Calu3 (cell line): Measurements from ENCODE around the gene INSIG1. TPM values are rescaled to one million over a fixed set of nuclear protein-coding genes. Genes with fewer than 3 reads are reported as not detected.

Source experiments
- BruUV-seq: library from RNA; stranded (reverse); fragments of 400-500 nt; replicated peaks from 2 replicates; lab custom pipeline; 2021; lab: Mats Ljungman, UMichigan
- CTCF ChIA-PET: fragments of 300-600 bp; sonication (Branson Sonifier 250); formaldehyde crosslinking; loops from one replicate; lab custom pipeline; 2022; ENCODE audit warnings: antibody characterized with exemption; lab: Charles Lee
- DNase-seq: peaks from one replicate; pipeline ENCODE4 v3.0.0; 2022
- H3K27ac Mint-ChIP-seq: one replicate; pipeline ENCODE4 v1.8.0; 2022; ENCODE audit warnings: mixed read lengths; ENCODE audit not compliant: unreplicated experiment
- H3K27me3 Mint-ChIP-seq: one replicate; pipeline ENCODE4 v1.8.0; 2022; ENCODE audit warnings: mixed read lengths; ENCODE audit not compliant: unreplicated experiment
- H3K36me3 Mint-ChIP-seq: one replicate; pipeline ENCODE4 v1.8.0; 2022; ENCODE audit warnings: mild to moderate bottlenecking, moderate library complexity, mixed read lengths; ENCODE audit not compliant: insufficient read depth, unreplicated experiment
- H3K4me1 Mint-ChIP-seq: one replicate; pipeline ENCODE4 v1.8.0; 2022; ENCODE audit warnings: mild to moderate bottlenecking, low read depth, mixed read lengths; ENCODE audit not compliant: unreplicated experiment
- H3K4me3 Mint-ChIP-seq: one replicate; pipeline ENCODE4 v1.8.0; 2022; ENCODE audit warnings: mild to moderate bottlenecking, low read depth, moderate library complexity, mixed read lengths; ENCODE audit not compliant: unreplicated experiment
- H3K9me3 Mint-ChIP-seq: one replicate; pipeline ENCODE4 v1.8.0; 2022; ENCODE audit warnings: low read depth, mixed read lengths; ENCODE audit not compliant: unreplicated experiment
- intact Hi-C: fragments of 100-400 bp; cut with micrococcal nuclease; formaldehyde crosslinking; loops from one replicate; pipeline ENCODE4 v1.10.0; 2022; ENCODE audit not compliant: unreplicated experiment
- total RNA-seq: library from RNA; stranded (reverse); gene quantifications from 2 replicates; pipeline ENCODE4 v1.2.3, GENCODE V29; 2022
- TF ChIP-seq, protein P1 (sequence below): fragments of 200-600 bp; IDR thresholded peaks from one replicate; pipeline ENCODE4 v1.8.0; 2022; ENCODE audit warnings: antibody characterized with exemption; ENCODE audit not compliant: unreplicated experiment

INSIG1 gene
- total RNA-seq, 1 experiment from 2014 or later: 71.3 TPM

DNA sequence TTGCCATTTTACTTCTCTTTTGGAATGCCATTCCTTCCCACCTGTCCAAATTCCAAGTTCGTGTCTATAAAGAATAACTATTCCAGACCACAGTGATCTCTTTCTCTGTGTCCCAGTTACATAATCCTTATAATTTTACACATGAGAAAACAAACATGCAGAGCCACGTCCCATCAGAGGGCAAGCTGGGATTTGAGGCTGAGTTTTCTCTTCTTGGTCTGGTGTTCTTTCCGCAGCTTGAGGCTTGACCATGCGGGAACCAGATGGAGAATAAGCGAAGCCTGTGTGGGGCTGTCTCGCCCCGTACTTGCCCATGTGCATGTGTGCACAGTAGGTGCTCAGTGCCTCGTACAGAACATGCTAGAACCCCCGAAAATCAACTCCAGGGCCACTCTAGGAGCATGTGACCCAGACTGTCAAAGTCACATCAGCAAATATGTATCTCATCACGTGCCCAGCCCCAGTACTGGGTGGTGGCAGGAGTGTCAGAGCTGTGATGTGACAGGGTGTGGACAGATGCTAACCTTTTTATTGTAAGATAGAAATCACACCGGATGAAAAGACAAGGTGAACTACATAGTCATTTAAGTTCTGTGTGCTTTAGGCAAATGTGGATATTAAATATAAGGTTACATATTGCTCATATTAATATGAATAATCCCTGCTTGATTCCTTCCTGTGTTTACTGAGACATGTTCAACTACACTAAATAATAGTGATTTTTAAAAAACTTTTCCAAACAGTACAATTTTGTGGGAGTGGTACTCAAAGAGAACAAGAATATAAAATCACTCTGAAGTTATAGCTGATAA, 3.2 kb downstream of the INSIG1 start:
- intact Hi-C loops: no loop called here
- DNase-seq: no peak
- Mint-ChIP-seq H3K36me3 (peaks cover 80% of the 10 kb centered on the region), H3K27me3 (no peaks in the 10 kb centered on the region), H3K4me3 (peak overlapping the region; percentile 92), H3K27ac (peak overlapping the region; percentile 56), H3K9me3 (no peaks in the 10 kb centered on the region), H3K4me1 (peaks cover 36% of the 10 kb centered on the region)
- no TSS peak for BruUV-seq
- TF ChIP-seq, protein P1, sequence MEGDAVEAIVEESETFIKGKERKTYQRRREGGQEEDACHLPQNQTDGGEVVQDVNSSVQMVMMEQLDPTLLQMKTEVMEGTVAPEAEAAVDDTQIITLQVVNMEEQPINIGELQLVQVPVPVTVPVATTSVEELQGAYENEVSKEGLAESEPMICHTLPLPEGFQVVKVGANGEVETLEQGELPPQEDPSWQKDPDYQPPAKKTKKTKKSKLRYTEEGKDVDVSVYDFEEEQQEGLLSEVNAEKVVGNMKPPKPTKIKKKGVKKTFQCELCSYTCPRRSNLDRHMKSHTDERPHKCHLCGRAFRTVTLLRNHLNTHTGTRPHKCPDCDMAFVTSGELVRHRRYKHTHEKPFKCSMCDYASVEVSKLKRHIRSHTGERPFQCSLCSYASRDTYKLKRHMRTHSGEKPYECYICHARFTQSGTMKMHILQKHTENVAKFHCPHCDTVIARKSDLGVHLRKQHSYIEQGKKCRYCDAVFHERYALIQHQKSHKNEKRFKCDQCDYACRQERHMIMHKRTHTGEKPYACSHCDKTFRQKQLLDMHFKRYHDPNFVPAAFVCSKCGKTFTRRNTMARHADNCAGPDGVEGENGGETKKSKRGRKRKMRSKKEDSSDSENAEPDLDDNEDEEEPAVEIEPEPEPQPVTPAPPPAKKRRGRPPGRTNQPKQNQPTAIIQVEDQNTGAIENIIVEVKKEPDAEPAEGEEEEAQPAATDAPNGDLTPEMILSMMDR: no peak
- CTCF ChIA-PET: no interaction called here

DNA sequence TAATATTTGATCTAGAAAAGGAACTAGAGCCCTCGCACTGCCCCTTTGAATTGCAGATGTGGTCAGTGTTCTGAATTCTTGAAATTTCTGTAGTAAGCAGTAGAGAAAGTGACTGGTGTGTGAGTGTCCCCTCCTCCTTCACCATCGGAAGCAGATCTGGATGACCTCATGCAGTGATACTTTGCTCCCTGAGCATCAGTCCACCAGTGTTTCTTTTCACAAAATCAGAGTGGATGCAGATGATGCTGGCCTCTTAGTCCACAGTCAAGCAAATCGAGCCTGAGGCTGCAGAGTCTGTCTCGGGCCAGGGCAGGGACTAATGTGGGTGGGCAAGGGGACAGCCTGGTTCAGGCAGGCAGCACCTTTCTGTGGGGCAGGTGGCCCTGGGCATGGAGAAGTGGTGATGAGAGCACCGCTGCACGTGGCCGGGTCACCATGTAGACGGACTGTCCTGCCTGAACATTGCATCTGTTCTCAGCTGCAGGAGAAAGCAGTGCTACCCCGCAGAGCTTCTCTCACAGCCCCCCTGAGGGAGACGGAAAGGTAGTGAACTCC, 5.4 kb downstream of the INSIG1 start:
- Mint-ChIP-seq H3K27ac (no peak overlapping the region), H3K27me3 (no peaks in the 10 kb centered on the region), H3K4me3 (no peak overlapping the region), H3K9me3 (no peaks in the 10 kb centered on the region), H3K4me1 (peaks cover 42% of the 10 kb centered on the region), H3K36me3 (peaks cover 85% of the 10 kb centered on the region)
- TF ChIP-seq, protein P1: no peak
- intact Hi-C loops: no loop called here
- CTCF ChIA-PET: interaction anchor here (0.6 kb wide), 1 partner anchor 90 kb away, joined by 4 read pairs; no protein-coding TSS in a partner anchor
- no TSS peak for BruUV-seq
- DNase-seq: no peak

DNA sequence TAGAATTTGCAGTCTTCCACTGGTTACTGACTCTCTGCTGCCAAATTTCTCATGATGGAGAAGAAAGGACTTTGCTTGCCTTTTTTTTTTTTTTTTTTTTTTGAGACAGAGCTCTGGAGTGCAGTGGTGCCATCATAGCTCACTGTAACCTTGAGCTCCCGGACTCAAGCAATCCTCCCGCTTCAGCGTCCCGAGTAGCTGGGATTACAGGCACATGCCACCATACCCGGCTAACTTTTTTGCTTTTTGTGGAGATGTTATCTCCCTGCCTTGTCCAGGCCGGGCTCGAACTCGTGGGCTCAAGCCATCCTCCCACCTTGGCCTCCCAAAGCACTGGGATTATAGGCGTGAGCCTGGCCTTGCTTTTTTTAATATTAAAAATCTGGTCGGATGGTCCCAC, 6.2 kb downstream of the INSIG1 start:
- no TSS peak for BruUV-seq
- H3K36me3 Mint-ChIP-seq: peaks cover 85% of the 10 kb centered on the region
- no peak overlapping the region for H3K27ac Mint-ChIP-seq
- H3K27me3 Mint-ChIP-seq: no peaks in the 10 kb centered on the region
- no peaks in the 10 kb centered on the region for H3K9me3 Mint-ChIP-seq
- TF ChIP-seq, protein P1: no peak
- no peak overlapping the region for H3K4me3 Mint-ChIP-seq
- CTCF ChIA-PET: no interaction called here
- no peak for DNase-seq
- intact Hi-C loops: no loop called here
- peaks cover 42% of the 10 kb centered on the region for H3K4me1 Mint-ChIP-seq

DNA sequence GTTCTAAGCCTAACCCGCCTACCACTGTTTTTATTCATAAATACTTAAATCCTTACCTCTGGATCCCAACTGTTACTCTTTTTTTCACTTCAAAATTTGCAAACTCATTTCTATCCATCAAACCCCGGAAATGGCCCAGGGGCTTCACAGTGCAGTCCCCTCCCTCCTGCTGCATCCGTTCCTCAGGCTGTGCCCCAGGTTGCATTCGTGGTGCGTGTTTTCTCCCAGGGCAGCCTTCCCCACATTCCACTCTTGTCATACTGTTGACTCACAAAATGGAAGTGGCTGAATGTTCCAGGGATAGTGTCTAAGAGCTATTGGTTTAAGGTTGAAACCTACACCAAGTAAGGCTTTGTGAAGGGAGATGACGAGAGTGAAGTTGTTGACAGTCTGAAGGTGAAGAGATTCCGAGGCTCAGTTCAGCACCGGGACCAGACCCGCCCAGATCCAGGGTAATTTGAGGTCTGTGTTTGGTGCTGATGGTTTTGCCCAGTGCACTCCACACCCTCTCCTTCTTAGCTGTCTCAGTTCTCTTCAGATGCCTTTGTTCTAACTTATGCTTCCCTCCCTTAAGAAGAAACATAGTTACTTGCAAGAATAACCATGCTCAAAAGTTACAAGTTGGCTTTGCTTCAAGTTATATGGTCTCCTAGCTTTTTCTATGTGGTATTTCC, 7.7 kb downstream of the INSIG1 start:
- TF ChIP-seq, protein P1: no peak
- H3K9me3 Mint-ChIP-seq: no peaks in the 10 kb centered on the region
- CTCF ChIA-PET: no interaction called here
- peaks cover 38% of the 10 kb centered on the region for H3K4me1 Mint-ChIP-seq
- peak overlapping the region; percentile 33 for H3K27ac Mint-ChIP-seq
- BruUV-seq: no TSS peak
- no peak for DNase-seq
- intact Hi-C loops: no loop called here
- no peaks in the 10 kb centered on the region for H3K27me3 Mint-ChIP-seq
- no peak overlapping the region for H3K4me3 Mint-ChIP-seq
- peaks cover 82% of the 10 kb centered on the region for H3K36me3 Mint-ChIP-seq
